Activated naive CD8-positive, alpha-beta T cell treated with anti-CD3 and anti-CD28 coated beads, Interleukin-2, amount 10 ng/mL, durations not matched to agents 7 days and 5 days (primary cell): ENCODE data around the gene MTHFD1L. TPM values are rescaled to one million over a fixed set of nuclear protein-coding genes. Genes with fewer than 3 reads are reported as not detected.
A peak's percentile ranks its signal among the peaks of the same experiment; 100 is the strongest.
"Not testable (repeated sequence)": the region's sequence is repeated elsewhere in the genome, so short reads cannot be mapped to it uniquely, and the experiment has no call there.

Experiments used
- ATAC-seq: fragments of 150-1000 bp; cut with Tn5 transposase; one replicate; pipeline ENCODE4 v1.10.0; 2021; ENCODE audit warnings: low read depth, moderate library complexity
- POLR2A ChIA-PET: fragments of 350-600 bp; sonication (Branson Sonifier 250); formaldehyde crosslinking; loops from one replicate; lab custom pipeline; 2021; ENCODE audit warnings: antibody characterized with exemption; lab: Charles Lee
- DNase-seq: peaks from one replicate; pipeline ENCODE4 v3.0.0; 2021
- H3K27ac Mint-ChIP-seq: one replicate; pipeline ENCODE4 v1.8.0; 2022; ENCODE audit warnings: mild to moderate bottlenecking, mixed read lengths
- H3K27me3 Mint-ChIP-seq: one replicate; pipeline ENCODE4 v1.8.0; 2022; ENCODE audit warnings: mild to moderate bottlenecking, moderate library complexity, mixed read lengths
- H3K36me3 Mint-ChIP-seq: one replicate; pipeline ENCODE4 v1.8.0; 2021; ENCODE audit warnings: mild to moderate bottlenecking, mixed read lengths
- H3K4me1 Mint-ChIP-seq: one replicate; pipeline ENCODE4 v1.8.0; 2021; ENCODE audit warnings: mixed read lengths
- H3K4me3 Mint-ChIP-seq: one replicate; pipeline ENCODE4 v1.8.0; 2022; ENCODE audit warnings: mild to moderate bottlenecking, moderate library complexity, mixed read lengths
- H3K9me3 Mint-ChIP-seq: one replicate; pipeline ENCODE4 v1.8.0; 2021; ENCODE audit warnings: mixed read lengths
- total RNA-seq, 2 experiments: library from RNA; stranded (reverse); gene quantifications; one replicate each; pipeline ENCODE4 v1.2.3, GENCODE V29; 2021

Gene MTHFD1L
- 10 to 100 TPM; 33.9 to 35.2 TPM for total RNA-seq

DNA sequence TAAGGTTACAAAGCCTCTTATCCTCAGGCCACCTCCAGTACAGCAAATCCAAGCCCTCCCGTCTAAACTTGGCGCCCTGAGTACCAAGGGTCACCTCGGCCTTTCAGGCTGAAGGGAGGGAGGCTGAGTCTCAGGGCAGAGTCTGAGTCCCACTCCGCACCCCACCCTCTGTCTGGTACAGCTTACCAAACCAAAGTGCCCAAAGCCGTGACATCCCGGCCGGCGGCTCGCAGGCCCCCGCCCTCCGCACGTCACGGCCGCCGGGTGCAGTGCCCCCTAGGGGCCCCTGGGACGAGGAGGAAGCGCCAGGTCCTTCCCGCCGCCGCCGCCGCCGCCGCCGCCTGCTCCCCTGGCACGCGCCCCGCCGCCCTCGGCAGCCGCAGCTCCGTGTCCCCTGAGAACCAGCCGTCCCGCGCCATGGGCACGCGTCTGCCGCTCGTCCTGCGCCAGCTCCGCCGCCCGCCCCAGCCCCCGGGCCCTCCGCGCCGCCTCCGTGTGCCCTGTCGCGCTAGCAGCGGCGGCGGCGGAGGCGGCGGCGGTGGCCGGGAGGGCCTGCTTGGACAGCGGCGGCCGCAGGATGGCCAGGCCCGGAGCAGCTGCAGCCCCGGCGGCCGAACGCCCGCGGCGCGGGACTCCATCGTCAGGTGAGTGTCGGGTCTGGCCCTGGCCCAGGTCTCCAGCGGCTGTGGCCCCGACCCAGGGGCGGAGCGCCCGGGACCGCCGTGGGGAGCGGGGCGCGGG, at the start of gene MTHFD1L:
Gene MTHFD1L (plus strand): TSS at position 297 of the 741 bp plus-strand sequence. CDS start 121 bp downstream, at position 418.
- Mint-ChIP-seq H3K4me3 (peak within 1 kb of the TSS; percentile 92), H3K36me3 (peaks cover 1% of the 10 kb centered on the region), H3K27me3 (peaks cover 10% of the 10 kb centered on the region), H3K9me3 (no peaks in the 10 kb centered on the region), H3K4me1 (peaks cover 28% of the 10 kb centered on the region), H3K27ac (peak within 1 kb of the TSS; percentile 84)
- DNase-seq (peak; percentile 86), ATAC-seq (peak; percentile 74)
- POLR2A ChIA-PET, result interaction anchor here (1.2 to 1.5 kb wide), 4 partner anchors 9 to 586 kb away, joined by 3 to 4 read pairs (median 4); partner anchors contain the start of gene RMND1

DNA sequence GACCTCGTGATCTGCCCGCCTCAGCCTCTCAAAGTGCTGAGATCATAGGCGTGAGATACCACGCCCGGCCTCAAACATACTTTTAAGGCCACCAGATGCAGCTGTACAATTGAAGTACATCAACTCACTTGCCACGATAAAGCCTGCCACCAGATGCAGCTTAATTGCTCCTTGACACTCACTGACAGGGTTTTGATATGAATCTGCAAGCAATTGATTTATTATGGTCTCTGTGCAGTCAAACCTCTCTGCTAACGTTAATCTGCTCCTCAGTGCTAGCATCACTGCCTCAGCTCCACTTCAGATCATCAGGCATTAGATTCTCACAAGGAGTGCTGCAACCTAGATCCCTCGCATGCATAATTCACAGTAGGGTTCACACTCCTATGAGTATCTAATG, 48.9 kb upstream of the MTHFD1L start:
- H3K27ac Mint-ChIP-seq, result not testable (repeated sequence)

DNA sequence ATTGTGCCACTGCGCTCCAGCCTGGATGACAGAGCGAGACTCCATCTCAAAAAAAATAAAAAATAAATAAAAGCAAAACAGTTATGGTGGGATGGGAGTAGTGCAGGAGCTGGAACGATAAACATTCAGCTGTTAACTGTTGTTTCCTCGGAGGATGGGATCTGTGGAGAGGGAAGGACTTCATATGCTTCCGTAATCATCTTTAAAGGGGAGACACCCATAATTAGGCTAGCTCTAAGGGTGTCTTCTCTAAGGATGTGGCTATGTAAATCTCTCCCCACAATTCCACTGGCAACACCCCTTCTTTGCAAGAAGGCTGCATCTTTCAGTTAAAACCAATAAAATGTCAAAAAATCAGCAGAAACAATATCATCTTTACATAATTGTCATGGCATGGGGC, 42.6 kb upstream of the MTHFD1L start:
- no peak overlapping the region for H3K27ac Mint-ChIP-seq
- no peaks in the 10 kb centered on the region for H3K4me1 Mint-ChIP-seq
- H3K4me3 Mint-ChIP-seq, result no peak overlapping the region
- no peaks in the 10 kb centered on the region for H3K9me3 Mint-ChIP-seq
- H3K27me3 Mint-ChIP-seq, result peaks cover 3% of the 10 kb centered on the region
- ATAC-seq (no peak), DNase-seq (no peak)
- POLR2A ChIA-PET, result no interaction called here
- H3K36me3 Mint-ChIP-seq, result no peaks in the 10 kb centered on the region

More for the DNA sequence above, 48.9 kb upstream of the MTHFD1L start:
- H3K4me3 Mint-ChIP-seq, H3K9me3 Mint-ChIP-seq, ATAC-seq, DNase-seq, H3K36me3 Mint-ChIP-seq, H3K27me3 Mint-ChIP-seq, H3K4me1 Mint-ChIP-seq, POLR2A ChIA-PET: not testable (repeated sequence)

DNA sequence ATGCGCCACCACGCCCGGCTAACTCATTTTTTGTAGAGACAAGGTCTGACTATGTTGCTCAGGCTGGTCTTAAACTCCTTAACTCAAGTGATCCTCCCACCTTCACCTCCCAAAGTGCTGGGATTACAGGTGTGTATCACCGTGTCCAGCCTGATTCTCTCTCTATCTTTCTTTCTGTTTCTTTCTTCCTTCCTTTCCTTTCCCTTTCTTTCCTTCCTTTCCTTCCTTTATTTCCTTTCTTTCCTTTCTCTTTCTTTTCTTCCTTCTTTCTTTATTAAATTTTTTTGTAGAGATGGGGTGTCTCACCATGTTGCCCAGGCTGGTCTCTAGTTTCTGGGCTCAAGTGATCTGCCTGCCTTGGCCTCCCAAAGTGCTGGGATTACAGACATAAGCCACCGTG, 38.7 kb upstream of the MTHFD1L start:
- no peaks in the 10 kb centered on the region for H3K4me1 Mint-ChIP-seq
- H3K27me3 Mint-ChIP-seq, result peaks cover 3% of the 10 kb centered on the region
- no peak overlapping the region for H3K27ac Mint-ChIP-seq
- no peak overlapping the region for H3K4me3 Mint-ChIP-seq
- H3K36me3 Mint-ChIP-seq, result no peaks in the 10 kb centered on the region
- ATAC-seq, result no peak
- DNase-seq, result no peak
- no peaks in the 10 kb centered on the region for H3K9me3 Mint-ChIP-seq
- POLR2A ChIA-PET, result no interaction called here

DNA sequence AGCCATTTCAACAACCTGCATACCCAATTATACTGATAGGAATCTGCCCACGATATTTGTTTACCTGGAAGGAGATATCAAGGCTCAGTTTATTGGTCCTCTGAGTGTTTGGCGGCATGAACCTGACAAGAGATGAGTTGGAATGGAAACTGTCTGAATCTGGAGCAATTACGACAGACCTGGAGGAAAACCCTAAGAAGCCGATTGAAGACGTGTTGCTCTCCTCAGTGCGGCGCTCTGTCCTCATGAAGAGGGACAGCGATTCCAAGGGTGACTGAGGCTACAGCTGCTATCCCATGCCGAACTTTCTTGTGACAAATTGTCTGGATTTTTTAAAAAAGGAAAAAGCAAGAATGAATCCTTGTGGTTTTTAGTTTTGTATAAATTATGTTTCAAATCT, 37.4 kb upstream of the MTHFD1L start:
- not testable (repeated sequence) for H3K36me3 Mint-ChIP-seq, H3K4me3 Mint-ChIP-seq, H3K27ac Mint-ChIP-seq

DNA sequence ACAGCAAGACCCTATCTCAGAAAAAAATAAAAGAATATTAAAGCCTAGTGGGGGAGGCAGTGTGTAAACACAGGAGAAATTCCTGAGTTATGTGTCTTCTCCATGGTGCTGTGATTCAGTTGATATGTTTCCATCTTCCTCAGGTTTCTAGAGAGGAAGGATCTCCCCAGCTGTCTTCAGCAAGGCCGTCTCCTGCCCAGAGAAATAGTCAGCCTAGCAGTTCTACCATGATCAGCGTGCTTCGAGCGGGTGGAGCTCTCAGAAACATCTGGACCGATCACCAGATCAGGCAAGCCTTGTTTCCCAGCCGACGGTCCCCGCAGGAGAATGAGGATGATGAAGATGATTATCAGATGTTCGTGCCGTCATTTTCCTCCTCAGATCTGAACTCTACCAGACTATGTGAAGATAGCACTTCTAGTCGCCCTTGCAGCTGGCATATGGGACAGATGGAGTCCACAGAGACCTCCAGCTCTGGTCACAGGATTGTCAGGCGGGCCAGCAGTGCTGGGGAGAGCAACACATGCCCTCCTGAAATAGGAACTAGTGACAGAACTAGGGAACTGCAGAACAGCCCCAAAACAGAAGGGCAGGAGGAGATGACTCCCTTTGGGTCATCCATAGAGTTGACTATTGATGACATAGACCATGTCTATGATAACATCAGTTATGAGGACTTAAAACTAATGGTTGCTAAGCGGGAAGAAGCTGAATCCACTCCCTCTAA, 34.9 kb upstream of the MTHFD1L start:
- Mint-ChIP-seq H3K9me3 (no peaks in the 10 kb centered on the region), H3K27ac (no peak overlapping the region), H3K4me1 (no peaks in the 10 kb centered on the region), H3K4me3 (no peak overlapping the region), H3K36me3 (no peaks in the 10 kb centered on the region), H3K27me3 (no peaks in the 10 kb centered on the region)
- POLR2A ChIA-PET, result no interaction called here
- ATAC-seq (no peak), DNase-seq (no peak)

More for the DNA sequence above, 37.4 kb upstream of the MTHFD1L start:
- POLR2A ChIA-PET, ATAC-seq, DNase-seq, H3K27me3 Mint-ChIP-seq, H3K9me3 Mint-ChIP-seq, H3K4me1 Mint-ChIP-seq: not testable (repeated sequence)

DNA sequence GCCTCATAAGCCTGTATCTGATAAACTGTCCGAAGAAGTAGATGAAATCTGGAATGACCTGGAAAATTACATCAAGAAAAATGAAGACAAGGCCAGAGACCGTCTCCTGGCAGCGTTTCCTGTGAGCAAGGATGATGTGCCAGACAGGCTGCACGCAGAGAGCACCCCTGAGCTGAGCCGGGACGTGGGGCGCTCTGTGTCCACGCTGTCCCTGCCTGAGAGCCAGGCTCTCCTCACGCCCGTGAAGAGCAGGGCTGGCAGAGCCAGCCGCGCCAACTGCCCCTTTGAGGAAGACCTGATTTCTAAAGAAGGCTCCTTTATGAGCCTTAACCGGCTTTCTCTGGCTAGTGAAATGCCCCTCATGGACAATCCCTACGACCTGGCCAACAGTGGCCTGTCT, 33.9 kb upstream of the MTHFD1L start:
- H3K4me3 Mint-ChIP-seq, result no peak overlapping the region
- H3K27me3 Mint-ChIP-seq, result no peaks in the 10 kb centered on the region
- no peak overlapping the region for H3K27ac Mint-ChIP-seq
- no peaks in the 10 kb centered on the region for H3K36me3 Mint-ChIP-seq
- no peak for DNase-seq
- no peaks in the 10 kb centered on the region for H3K9me3 Mint-ChIP-seq
- no peak for ATAC-seq
- POLR2A ChIA-PET, result no interaction called here
- H3K4me1 Mint-ChIP-seq, result no peaks in the 10 kb centered on the region

DNA sequence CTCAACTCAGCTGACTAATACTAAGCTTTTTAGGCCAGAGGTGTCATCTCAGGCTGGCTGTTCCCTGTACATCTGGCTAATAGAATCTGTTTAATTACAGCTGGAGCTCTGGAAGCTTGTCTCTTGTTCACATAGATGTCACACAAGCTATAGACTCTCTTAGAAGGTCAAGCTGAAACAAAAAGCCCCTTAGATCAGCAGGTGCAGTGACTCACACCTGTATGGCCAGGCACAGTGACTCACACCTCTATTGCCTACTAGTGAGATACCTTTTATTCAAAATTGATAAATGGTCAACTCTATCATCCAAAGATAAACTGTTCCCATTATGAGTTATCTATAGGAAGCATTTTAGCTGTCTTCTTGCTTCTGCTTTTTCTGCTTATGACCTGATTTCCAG, 29.9 kb upstream of the MTHFD1L start:
- DNase-seq (no peak), ATAC-seq (no peak)
- Mint-ChIP-seq H3K36me3 (no peaks in the 10 kb centered on the region), H3K27me3 (peaks cover 8% of the 10 kb centered on the region), H3K9me3 (no peaks in the 10 kb centered on the region), H3K4me1 (no peaks in the 10 kb centered on the region), H3K4me3 (no peak overlapping the region), H3K27ac (no peak overlapping the region)
- POLR2A ChIA-PET, result no interaction called here

DNA sequence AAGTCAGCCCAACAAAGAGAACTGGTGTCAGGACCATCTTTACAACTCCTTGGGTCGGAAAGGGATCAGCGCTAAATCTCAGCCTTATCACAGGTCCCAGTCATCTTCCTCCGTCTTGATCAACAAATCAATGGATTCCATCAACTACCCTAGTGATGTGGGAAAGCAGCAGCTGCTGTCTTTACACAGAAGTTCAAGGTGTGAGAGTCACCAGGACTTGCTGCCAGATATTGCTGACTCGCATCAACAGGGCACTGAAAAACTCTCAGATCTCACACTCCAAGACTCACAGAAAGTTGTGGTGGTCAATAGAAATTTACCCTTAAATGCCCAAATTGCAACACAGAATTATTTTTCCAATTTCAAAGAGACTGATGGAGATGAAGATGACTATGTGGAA, 25.3 kb upstream of the MTHFD1L start:
- POLR2A ChIA-PET, result no interaction called here
- no peaks in the 10 kb centered on the region for H3K4me1 Mint-ChIP-seq
- H3K4me3 Mint-ChIP-seq, result no peak overlapping the region
- no peak overlapping the region for H3K27ac Mint-ChIP-seq
- no peaks in the 10 kb centered on the region for H3K36me3 Mint-ChIP-seq
- H3K27me3 Mint-ChIP-seq, result peaks cover 9% of the 10 kb centered on the region
- H3K9me3 Mint-ChIP-seq, result no peaks in the 10 kb centered on the region
- no peak for DNase-seq
- no peak for ATAC-seq

DNA sequence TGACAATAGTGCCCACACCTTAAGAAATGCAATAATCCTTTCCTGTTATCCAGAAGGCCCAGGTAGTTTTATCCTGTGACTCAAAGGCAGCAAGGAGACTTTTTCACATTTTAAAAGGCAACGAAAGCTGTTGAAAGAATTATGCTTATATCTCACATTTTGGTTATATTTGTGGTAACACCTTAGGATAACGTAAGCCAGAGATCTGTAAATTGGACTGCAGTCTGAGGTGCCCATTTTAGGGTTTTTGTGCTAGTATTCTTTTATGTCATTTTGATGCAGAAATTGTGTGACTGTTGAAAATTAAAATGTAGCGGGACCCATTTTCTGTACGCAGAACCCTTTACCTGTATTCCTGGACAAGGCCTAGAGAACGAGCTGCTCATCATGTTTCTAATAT, 24.3 kb upstream of the MTHFD1L start:
- Mint-ChIP-seq H3K4me1 (no peaks in the 10 kb centered on the region), H3K27ac (no peak overlapping the region), H3K9me3 (no peaks in the 10 kb centered on the region), H3K27me3 (peaks cover 9% of the 10 kb centered on the region), H3K36me3 (no peaks in the 10 kb centered on the region), H3K4me3 (no peak overlapping the region)
- DNase-seq (no peak), ATAC-seq (no peak)
- POLR2A ChIA-PET, result no interaction called here

DNA sequence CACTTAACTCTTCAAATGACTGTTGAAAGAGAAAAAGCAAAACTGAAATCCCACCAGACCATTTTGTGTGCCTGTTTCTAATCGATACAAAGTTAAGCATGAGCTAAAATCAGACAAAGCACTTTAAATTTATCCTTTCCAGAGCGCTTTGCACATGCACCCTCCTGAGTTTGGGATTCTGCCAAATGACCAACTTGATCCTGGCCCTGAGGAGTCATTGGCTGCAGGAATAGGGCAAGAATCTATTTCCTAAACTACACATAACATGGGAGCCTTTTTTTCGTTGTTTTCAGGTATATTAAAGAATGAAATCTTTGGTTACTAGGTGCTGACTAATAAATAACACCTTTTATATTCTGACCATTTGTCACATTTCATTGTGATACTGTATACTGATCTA, 23.8 kb upstream of the MTHFD1L start:
- Mint-ChIP-seq H3K4me3 (no peak overlapping the region), H3K4me1 (no peaks in the 10 kb centered on the region), H3K27me3 (peaks cover 9% of the 10 kb centered on the region), H3K27ac (no peak overlapping the region), H3K9me3 (no peaks in the 10 kb centered on the region), H3K36me3 (no peaks in the 10 kb centered on the region)
- DNase-seq (no peak), ATAC-seq (no peak)
- POLR2A ChIA-PET, result no interaction called here

DNA sequence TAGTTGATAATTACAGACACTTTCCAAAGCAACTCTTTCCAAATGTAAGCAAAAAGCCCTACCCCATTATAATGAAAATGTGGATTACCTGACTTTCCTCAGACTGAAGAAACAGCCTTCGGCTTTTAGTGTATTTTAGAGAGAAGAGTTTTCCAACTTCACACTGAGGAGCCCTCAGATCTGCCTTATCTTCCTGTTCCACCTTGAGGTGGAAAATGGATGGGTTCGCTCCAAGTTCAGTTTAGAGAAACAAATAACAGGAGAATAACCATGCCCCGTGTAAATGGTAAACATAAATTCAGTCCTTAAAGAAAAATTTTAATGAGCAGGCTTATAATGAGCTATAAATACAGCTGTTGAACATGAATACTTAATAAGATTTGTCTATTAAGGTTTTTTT, 21.1 kb upstream of the MTHFD1L start:
- Mint-ChIP-seq H3K36me3 (no peaks in the 10 kb centered on the region), H3K4me3 (no peak overlapping the region), H3K27me3 (peaks cover 13% of the 10 kb centered on the region), H3K27ac (no peak overlapping the region), H3K4me1 (peaks cover 3% of the 10 kb centered on the region), H3K9me3 (no peaks in the 10 kb centered on the region)
- no peak for ATAC-seq
- DNase-seq, result no peak
- POLR2A ChIA-PET, result no interaction called here

DNA sequence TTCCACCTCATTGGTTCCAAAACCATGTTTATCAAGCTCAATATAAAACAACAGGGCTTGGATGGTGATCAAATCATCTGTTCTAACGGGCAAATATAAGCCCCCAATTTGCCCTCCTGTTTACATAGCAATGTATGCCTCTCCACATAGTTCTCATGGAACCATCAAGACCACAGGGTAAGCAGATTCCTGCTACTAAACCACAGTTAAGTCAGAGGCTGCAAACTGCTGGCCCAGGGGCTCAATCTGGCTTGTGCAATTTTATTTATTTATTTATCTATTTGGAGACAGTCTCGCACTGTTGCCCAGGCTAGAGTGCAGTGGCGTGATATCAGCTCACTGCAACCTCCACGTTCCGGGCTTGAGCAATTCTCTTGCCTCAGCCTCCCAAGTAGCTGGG, 18.9 kb upstream of the MTHFD1L start:
- Mint-ChIP-seq H3K4me3 (no peak overlapping the region), H3K36me3 (no peaks in the 10 kb centered on the region), H3K4me1 (peaks cover 3% of the 10 kb centered on the region), H3K9me3 (no peaks in the 10 kb centered on the region), H3K27me3 (peaks cover 19% of the 10 kb centered on the region), H3K27ac (no peak overlapping the region)
- ATAC-seq (no peak), DNase-seq (no peak)
- POLR2A ChIA-PET, result no interaction called here

DNA sequence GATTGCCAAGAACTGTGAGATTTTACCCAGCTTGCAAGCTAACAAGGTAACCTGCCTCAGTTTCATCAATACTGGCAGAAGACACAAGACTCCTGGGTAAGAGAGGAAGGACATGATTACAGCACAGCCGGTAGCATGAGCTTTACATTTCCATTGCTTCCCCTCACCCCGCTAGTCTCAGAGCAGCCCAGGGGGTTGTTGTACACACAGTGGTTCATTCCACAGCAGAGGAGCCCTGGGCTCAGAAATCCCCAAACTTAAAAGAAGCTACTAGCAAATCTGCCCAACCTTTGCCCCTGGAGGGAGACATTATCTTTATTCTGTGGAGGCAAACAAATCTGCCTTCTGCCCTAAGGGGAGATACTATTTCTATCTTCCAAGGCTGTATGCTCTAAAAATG, 17.1 kb upstream of the MTHFD1L start:
- peaks cover 19% of the 10 kb centered on the region for H3K27me3 Mint-ChIP-seq
- ATAC-seq (no peak), DNase-seq (no peak)
- POLR2A ChIA-PET, result no interaction called here
- H3K4me1 Mint-ChIP-seq, result peaks cover 3% of the 10 kb centered on the region
- no peak overlapping the region for H3K27ac Mint-ChIP-seq
- H3K36me3 Mint-ChIP-seq, result no peaks in the 10 kb centered on the region
- H3K9me3 Mint-ChIP-seq, result no peaks in the 10 kb centered on the region
- no peak overlapping the region for H3K4me3 Mint-ChIP-seq
